HG03460 (cell line): ENCODE results near the gene TIAM2.
"Not testable (repeated sequence)": the region's sequence is repeated elsewhere in the genome, so short reads cannot be mapped to it uniquely, and the experiment has no call there.

Experiments used
- ATAC-seq: cut with Tn5 transposase; IDR thresholded peaks from one replicate; pipeline ENCODE4 v1.9.1; 2021; ENCODE audit not compliant: unreplicated experiment

Gene TIAM2

DNA sequence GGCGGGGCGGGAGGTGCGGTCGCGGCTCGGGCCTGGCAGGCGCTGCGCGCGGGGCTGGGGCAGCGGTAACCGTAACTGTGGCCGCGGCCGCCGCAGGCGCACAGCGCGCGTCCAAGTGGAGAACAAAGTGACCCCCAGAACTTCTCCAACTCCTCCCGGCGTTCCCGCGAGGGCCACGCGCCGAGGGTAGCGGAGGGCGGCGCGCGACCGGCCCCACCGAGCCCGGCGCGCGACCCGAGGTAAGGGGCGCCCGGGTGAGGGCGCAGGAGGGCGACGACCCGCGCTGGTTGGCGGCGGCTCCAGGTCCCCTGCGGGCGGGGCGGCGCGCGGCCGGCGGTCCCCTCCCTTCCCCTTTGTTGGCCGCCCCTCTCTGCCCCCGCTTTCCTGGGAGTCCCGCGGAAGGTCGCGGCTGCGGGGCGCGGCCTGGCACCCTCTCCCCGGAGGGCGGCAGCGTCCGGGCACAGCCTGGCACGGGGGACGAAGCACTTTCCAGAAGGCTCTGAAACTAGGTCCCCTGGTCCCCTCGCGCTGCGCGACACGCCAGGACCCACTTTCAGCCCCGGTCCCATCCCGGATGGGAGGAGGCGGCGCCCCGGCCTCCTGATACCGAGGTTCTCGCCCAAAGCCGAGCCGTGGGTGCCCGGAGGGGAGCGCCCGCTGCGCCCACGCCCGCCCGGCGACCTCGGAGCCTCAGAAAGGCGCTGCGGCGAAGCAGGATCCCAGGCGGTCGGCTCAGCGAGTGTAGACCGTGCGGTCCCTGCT lies at the start of gene TIAM2:
TSS of gene TIAM2 (plus strand) at position 62 of the 762 bp plus-strand sequence. CDS start 133,909 bp downstream, outside the sequence.
- ATAC-seq, result no peak

DNA sequence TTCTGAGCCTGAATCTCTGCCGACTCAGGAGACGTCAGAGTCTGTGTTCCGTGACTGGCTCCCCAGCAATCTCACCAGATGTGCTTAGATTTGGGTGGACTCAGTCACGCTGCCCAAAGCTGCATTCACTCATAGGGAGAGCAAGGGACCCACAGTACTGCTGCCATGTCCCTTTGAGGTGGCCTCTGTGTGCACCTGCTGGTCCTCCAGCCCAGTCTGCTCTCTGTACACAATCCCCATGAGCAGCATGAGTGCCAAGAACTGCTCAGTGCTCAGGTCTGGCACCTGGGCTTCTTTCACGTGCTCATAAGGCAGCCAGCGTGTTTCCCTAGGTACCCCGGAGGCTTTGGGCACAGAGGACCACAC lies 44.2 kb upstream of the TIAM2 start:
- no peak for ATAC-seq

GRCh38 chr6:154951345-154952200 lies 43.5 kb upstream of the TIAM2 start:
- peak; percentile 80 for ATAC-seq

GRCh38 chr6:154953644-154954043 lies 41.5 kb upstream of the TIAM2 start:
- no peak for ATAC-seq

- no peak for ATAC-seq
Measured at GRCh38 chr6:154954347-154954746, 40.8 kb upstream of the TIAM2 start.

- no peak for ATAC-seq
Measured at GRCh38 chr6:154956771-154957522, 38.2 kb upstream of the TIAM2 start.

GRCh38 chr6:154958469-154958868 lies 36.6 kb upstream of the TIAM2 start:
- no peak for ATAC-seq

DNA sequence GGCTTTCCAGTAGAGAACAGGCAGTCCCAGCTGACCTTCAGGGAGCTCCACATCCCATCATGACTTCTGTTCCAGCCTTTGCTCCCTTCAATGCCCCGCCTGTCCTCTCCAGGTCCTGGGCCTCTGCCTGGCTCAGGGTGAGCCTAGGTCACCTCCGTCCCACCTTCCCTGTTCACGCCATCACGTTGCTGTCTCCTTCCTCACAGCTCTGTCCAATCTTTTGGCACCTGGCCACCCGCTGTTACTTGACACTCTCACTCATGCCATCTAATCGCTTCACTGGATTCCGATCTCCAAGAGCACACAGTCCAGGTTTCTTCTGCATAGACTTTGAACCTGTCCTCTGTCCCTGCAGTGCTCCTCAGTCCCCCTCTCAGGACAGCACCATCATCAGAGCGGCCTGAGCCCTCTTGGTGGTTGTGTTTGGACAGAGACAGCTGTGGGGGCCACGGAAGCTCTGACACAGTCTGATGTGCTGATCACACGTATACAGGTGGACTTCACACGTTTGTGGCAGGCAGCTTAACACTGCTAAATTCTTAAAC lies 34.7 kb upstream of the TIAM2 start:
- no peak for ATAC-seq

GRCh38 chr6:154960854-154961530 lies 34.1 kb upstream of the TIAM2 start:
- no peak for ATAC-seq

DNA sequence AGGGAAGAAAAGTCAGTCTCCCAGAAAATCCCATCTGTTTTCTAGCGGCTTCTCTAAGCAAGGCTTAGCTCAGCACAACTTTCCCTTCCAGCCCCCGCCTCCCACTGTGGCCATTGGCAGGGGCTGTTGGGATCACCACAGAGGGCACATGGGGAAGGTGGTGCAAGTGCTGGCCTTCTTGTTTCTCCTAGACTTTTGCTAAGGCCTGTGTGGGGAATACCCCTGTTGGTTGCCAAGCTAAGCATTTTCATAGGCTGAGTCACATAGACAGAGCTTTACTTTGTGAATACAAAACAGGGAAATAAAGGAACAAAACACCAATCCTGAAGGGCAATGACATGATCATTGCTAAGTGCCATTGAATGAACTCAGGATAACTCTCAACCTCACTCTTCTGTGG lies 32.4 kb upstream of the TIAM2 start:
- ATAC-seq, result no peak

DNA sequence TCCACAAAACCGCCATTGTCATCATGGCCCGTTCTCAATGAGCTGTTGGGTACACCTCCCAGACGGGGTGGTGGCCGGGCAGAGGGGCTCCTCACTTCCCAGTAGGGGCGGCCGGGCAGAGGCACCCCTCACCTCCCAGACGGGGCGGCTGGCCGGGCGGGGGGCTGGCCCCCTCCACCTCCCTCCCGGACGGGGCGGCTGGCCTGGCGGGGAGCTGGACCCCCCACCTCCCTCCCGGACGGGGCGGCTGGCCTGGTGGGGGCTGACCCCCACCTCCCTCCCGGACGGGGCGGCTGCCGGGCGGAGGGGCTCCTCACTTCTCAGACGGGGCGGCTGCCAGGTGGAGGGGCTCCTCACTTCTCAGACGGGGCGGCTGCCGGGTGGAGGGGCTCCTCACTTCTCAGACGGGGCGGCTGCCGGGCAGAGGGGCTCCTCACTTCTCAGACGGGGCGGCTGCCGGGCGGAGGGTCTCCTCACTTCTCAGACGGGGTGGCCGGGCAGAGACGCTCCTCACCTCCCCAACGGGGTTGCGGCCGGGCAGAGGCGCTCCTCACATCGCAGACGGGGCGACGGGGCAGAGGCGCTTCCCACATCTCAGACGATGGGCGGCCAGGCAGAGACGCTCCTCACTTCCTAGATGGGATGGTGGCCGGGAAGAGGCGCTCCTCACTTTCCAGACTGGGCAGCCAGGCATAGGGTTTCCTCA lies 28.9 kb upstream of the TIAM2 start:
- not testable (repeated sequence) for ATAC-seq

DNA sequence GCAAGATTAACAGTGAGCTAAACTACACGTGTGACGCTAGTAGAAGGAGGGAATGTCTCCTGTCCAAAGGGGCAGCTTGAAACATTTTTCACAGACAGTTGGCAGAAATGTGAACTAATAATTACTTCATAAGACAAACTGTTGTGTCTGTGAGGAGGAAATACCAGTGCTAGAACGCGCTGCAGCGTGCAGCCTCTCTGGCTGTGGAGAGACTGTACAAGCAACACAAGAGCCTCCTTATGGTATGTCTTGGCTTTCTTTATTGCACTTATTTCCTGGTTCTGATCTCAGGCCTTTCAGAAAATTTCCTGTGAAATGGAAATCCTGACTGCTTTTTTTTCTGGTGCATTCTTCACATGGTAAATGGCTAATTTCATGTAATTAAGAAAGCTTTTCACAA lies 25.3 kb upstream of the TIAM2 start:
- no peak for ATAC-seq

GRCh38 chr6:154974485-154975149 lies 20.5 kb upstream of the TIAM2 start:
- ATAC-seq, result no peak

GRCh38 chr6:154977588-154977987 lies 17.5 kb upstream of the TIAM2 start:
- no peak for ATAC-seq

GRCh38 chr6:154980273-154981078 lies 14.6 kb upstream of the TIAM2 start:
- no peak for ATAC-seq

DNA sequence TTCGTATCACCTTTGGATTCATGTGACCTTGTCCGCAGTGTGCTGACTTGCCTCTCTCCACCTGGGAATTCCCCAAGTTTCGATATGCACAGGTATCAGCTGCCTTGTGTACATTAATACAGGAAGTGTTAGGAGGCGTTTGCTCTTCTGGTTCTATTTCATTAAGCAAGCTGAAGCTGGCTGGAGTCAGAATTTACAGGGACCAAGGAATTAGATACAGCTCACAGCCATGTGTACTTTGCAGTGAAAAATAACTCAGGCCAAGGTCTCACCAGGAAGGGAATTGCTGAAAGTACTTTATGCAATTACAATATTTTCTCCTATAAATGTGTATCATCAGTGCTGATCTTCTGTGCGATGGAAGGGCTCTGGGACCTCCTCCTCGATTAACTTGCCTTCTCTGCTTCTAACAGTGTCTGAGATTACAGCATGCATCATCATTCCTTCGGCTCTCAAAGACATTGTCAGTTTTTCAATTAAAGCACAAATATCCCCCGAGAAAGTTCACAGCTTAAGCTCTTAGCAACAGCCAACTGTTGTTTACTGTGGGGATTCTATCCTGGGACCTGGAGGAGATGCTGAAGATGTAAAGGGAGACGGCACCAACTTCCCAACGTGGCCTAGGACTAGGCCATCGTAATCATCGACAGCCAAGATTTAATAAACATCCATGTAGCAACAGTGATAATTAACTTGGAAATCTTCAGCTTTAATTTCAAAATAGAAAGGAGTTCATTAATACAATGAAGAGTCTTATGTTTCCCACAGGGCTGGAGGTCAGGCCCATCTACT lies 13.8 kb upstream of the TIAM2 start:
- ATAC-seq, result peak; percentile 71

- ATAC-seq, result no peak
Measured at GRCh38 chr6:154984146-154984545, 11.0 kb upstream of the TIAM2 start.

GRCh38 chr6:154986787-154987235 lies 8.3 kb upstream of the TIAM2 start:
- ATAC-seq, result no peak
